Natural killer cell (primary cell): Measurements from ENCODE around the gene TENM4. TPM values are rescaled to one million over a fixed set of nuclear protein-coding genes. Genes with fewer than 3 reads are reported as not detected.

Experiments used
- ATAC-seq, 3 donors: fragments of 150-1000 bp in 2 of 3; fragments of 200-7000 bp in 1 of 3; cut with Tn5 transposase; 1 replicate in 1 of 3; 2 replicates in 2 of 3; pipeline ENCODE4 v1.10.0; 2021; ENCODE audit warnings: mild to moderate bottlenecking in 2 of 3, moderate library complexity in 2 of 3
- DNase-seq, 2 donors: peaks; one replicate each; pipeline versions ENCODE4 v3.0.0 to v3.0.0-alpha.2; 2013 to 2021; ENCODE audit warnings: mixed read lengths in 1 of 2
- H3K27ac ChIP-seq: one replicate; pipeline ENCODE4 v1.5.1; 2013; ENCODE audit warnings: mild to moderate bottlenecking, low read length
- H3K27me3 ChIP-seq: one replicate; pipeline ENCODE4 v1.6.1; 2013; ENCODE audit warnings: low read length; ENCODE audit not compliant: control insufficient read depth, insufficient read depth
- H3K36me3 ChIP-seq: one replicate; pipeline ENCODE4 v1.6.1; 2013; ENCODE audit warnings: low read length; ENCODE audit not compliant: control insufficient read depth, insufficient read depth
- H3K4me1 ChIP-seq: one replicate; pipeline ENCODE4 v1.6.1; 2013; ENCODE audit warnings: low read length; ENCODE audit not compliant: control insufficient read depth, insufficient read depth
- H3K4me3 ChIP-seq: one replicate; pipeline ENCODE4 v1.5.1; 2013; ENCODE audit warnings: low read length
- H3K9me3 ChIP-seq: one replicate; pipeline ENCODE4 v1.6.1; 2013; ENCODE audit warnings: low read length; ENCODE audit not compliant: control insufficient read depth, insufficient read depth
- H3K27ac Mint-ChIP-seq, 2 donors: one replicate each; pipeline ENCODE4 v1.8.0; 2022; ENCODE audit warnings: mild to moderate bottlenecking in 2 of 2, mixed read lengths in 2 of 2, moderate library complexity in 1 of 2
- H3K27me3 Mint-ChIP-seq, 2 donors: one replicate each; pipeline ENCODE4 v1.8.0; 2022; ENCODE audit warnings: low read depth in 2 of 2, mixed read lengths in 2 of 2
- H3K36me3 Mint-ChIP-seq: one replicate; pipeline ENCODE4 v1.8.0; 2022; ENCODE audit warnings: mixed read lengths
- H3K4me1 Mint-ChIP-seq, 2 donors: one replicate each; pipeline ENCODE4 v1.8.0; 2022; ENCODE audit warnings: mixed read lengths in 2 of 2
- H3K4me3 Mint-ChIP-seq: one replicate; pipeline ENCODE4 v1.8.0; 2022; ENCODE audit warnings: mild to moderate bottlenecking, moderate library complexity, mixed read lengths
- H3K9me3 Mint-ChIP-seq, 2 donors: one replicate each; pipeline ENCODE4 v1.8.0; 2022; ENCODE audit warnings: mixed read lengths in 2 of 2
- WGBS: methylation state at CpG from one replicate; pipeline ENCODE4 v1.1.7; 2013; ENCODE audit warnings: missing lambda C conversion rate; ENCODE audit not compliant: insufficient coverage; 5-methylcytosine and 5-hydroxymethylcytosine counted together
- intact Hi-C: fragments of 100-400 bp; cut with micrococcal nuclease; formaldehyde crosslinking; loops from one replicate; pipeline ENCODE4 v1.14.2; 2022
- total RNA-seq, 4 donors: library from RNA; stranded (reverse); fragments of 120-200 nt in 1 of 4; gene quantifications; one replicate each; pipeline versions ENCODE4 v1.2.3 to v1.2.4, GENCODE V29; 2013 to 2022
- TF ChIP-seq, protein P1 (sequence below): fragments of 200-600 bp; IDR thresholded peaks from one replicate; pipeline ENCODE4 v1.8.0; 2022; ENCODE audit warnings: antibody characterized with exemption

The TENM4 gene
- total RNA-seq, 3 donors from 2014 or later (not counting 1 experiment from before 2014, with no cell fraction given) = 0.63 to 0.75 TPM; not detected in 1

- Histone ChIP-seq H3K4me1 (no peaks in the 10 kb centered on the region), H3K4me3 (no peak overlapping the region), H3K27me3 (no peaks in the 10 kb centered on the region), H3K9me3 (no peaks in the 10 kb centered on the region), H3K36me3 (no peaks in the 10 kb centered on the region), H3K27ac (no peak overlapping the region)
- whole genome bisulfite sequencing = 82% methylated on average over 3 of the region's 3 CpGs
- no peaks in the 10 kb centered on the region for H3K9me3 Mint-ChIP-seq
- intact Hi-C loops = no loop called here
- H3K4me1 Mint-ChIP-seq = no peaks in the 10 kb centered on the region
- TF ChIP-seq, protein P1, sequence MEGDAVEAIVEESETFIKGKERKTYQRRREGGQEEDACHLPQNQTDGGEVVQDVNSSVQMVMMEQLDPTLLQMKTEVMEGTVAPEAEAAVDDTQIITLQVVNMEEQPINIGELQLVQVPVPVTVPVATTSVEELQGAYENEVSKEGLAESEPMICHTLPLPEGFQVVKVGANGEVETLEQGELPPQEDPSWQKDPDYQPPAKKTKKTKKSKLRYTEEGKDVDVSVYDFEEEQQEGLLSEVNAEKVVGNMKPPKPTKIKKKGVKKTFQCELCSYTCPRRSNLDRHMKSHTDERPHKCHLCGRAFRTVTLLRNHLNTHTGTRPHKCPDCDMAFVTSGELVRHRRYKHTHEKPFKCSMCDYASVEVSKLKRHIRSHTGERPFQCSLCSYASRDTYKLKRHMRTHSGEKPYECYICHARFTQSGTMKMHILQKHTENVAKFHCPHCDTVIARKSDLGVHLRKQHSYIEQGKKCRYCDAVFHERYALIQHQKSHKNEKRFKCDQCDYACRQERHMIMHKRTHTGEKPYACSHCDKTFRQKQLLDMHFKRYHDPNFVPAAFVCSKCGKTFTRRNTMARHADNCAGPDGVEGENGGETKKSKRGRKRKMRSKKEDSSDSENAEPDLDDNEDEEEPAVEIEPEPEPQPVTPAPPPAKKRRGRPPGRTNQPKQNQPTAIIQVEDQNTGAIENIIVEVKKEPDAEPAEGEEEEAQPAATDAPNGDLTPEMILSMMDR = no peak
- H3K36me3 Mint-ChIP-seq = no peaks in the 10 kb centered on the region
- DNase-seq (no peak), ATAC-seq (no peak)
- peaks cover 19% of the 10 kb centered on the region in 2 donors for H3K27me3 Mint-ChIP-seq
- no peak overlapping the region for H3K27ac Mint-ChIP-seq
- no peak overlapping the region for H3K4me3 Mint-ChIP-seq
Observed at GRCh38 chr11:78967811-78968210, 473.0 kb downstream of the TENM4 start.

DNA sequence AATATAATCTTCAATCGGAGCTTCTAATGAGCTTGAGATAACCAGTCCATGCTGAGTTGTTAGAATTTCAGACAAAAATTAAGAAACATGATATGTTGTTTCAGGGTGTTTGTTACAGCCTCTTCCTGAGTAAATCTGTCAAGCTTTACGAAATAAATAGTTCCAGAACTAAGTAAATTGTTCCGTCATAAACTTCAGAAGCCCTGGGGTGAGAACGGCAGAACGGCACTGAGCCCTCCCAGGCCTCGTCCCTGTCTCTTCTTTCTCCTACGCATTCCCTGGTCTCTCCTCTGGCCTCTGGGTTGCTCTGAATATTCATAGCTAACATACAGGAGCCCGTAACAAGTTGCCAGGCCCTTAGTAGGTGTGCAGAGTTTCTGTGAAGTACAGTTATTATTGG, 475.4 kb downstream of the TENM4 start:
- no peak for DNase-seq
- Histone ChIP-seq H3K36me3 (no peaks in the 10 kb centered on the region), H3K9me3 (no peaks in the 10 kb centered on the region), H3K4me1 (no peaks in the 10 kb centered on the region), H3K4me3 (no peak overlapping the region), H3K27ac (no peak overlapping the region), H3K27me3 (peaks cover 4% of the 10 kb centered on the region)
- H3K4me1 Mint-ChIP-seq = no peaks in the 10 kb centered on the region
- intact Hi-C loops = no loop called here
- no peak for ATAC-seq
- TF ChIP-seq, protein P1 = no peak
- H3K9me3 Mint-ChIP-seq = no peaks in the 10 kb centered on the region
- H3K27ac Mint-ChIP-seq = no peak overlapping the region
- no peak overlapping the region for H3K4me3 Mint-ChIP-seq
- H3K27me3 Mint-ChIP-seq = peaks cover 19 to 37% of the 10 kb centered on the region in 2 donors
- H3K36me3 Mint-ChIP-seq = no peaks in the 10 kb centered on the region
- 87% methylated on average over 8 of the region's 8 CpGs for WGBS

- Histone ChIP-seq H3K27me3 (peaks cover 4% of the 10 kb centered on the region), H3K4me1 (no peaks in the 10 kb centered on the region), H3K4me3 (no peak overlapping the region), H3K27ac (no peak overlapping the region), H3K9me3 (no peaks in the 10 kb centered on the region), H3K36me3 (no peaks in the 10 kb centered on the region)
- Mint-ChIP-seq H3K9me3 (no peaks in the 10 kb centered on the region), H3K27me3 (peaks cover 34% of the 10 kb centered on the region in 2 donors), H3K36me3 (no peaks in the 10 kb centered on the region), H3K27ac (no peak overlapping the region), H3K4me1 (no peaks in the 10 kb centered on the region), H3K4me3 (no peak overlapping the region)
- intact Hi-C loops = no loop called here
- TF ChIP-seq, protein P1 = no peak
- ATAC-seq (no peak), DNase-seq (no peak)
- WGBS = 7% methylated on average over 36 of the region's 36 CpGs
Observed at GRCh38 chr11:78961937-78962701, 478.7 kb downstream of the TENM4 start.

DNA sequence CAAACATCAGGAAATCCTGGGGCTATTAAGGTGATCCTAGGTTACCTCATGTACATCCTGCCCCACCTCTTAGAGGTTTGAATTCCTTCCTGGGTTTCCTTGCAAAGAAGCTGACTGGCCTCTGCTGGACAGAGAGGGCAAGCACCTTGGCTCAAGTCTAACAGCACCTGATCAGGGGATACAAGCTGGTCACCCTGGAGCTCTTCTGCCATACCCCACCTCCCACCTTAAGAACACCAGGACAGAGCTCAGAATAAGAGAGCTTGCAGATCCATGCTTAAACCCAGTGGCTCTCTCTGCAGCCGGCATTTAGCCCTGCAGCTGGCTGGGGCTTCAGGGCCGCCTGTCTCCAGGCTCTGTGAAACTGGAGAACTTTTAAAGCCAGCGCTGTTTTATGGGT, 479.6 kb downstream of the TENM4 start:
- no peak overlapping the region for H3K27ac Mint-ChIP-seq
- DNase-seq (no peak), ATAC-seq (no peak)
- 66% methylated on average over 3 of the region's 3 CpGs for WGBS
- TF ChIP-seq, protein P1 = no peak
- Histone ChIP-seq H3K27me3 (peaks cover 4% of the 10 kb centered on the region), H3K9me3 (no peaks in the 10 kb centered on the region), H3K27ac (no peak overlapping the region), H3K4me3 (no peak overlapping the region), H3K36me3 (no peaks in the 10 kb centered on the region), H3K4me1 (no peaks in the 10 kb centered on the region)
- H3K36me3 Mint-ChIP-seq = no peaks in the 10 kb centered on the region
- no peak overlapping the region for H3K4me3 Mint-ChIP-seq
- H3K9me3 Mint-ChIP-seq = no peaks in the 10 kb centered on the region
- peaks cover 30 to 34% of the 10 kb centered on the region in 2 donors for H3K27me3 Mint-ChIP-seq
- intact Hi-C loops = no loop called here
- H3K4me1 Mint-ChIP-seq = no peaks in the 10 kb centered on the region
